Stimulated activated CD4-positive, alpha-beta T cell treated with anti-CD3 and anti-CD28 coated beads, Interleukin-15, amount 100 ng/mL, for 24 hours (primary cell): ENCODE results near the gene SLPI.

Source experiments
- DNase-seq: peaks from one replicate; pipeline ENCODE4 v3.0.0-alpha.2; 2020

The SLPI gene

DNA sequence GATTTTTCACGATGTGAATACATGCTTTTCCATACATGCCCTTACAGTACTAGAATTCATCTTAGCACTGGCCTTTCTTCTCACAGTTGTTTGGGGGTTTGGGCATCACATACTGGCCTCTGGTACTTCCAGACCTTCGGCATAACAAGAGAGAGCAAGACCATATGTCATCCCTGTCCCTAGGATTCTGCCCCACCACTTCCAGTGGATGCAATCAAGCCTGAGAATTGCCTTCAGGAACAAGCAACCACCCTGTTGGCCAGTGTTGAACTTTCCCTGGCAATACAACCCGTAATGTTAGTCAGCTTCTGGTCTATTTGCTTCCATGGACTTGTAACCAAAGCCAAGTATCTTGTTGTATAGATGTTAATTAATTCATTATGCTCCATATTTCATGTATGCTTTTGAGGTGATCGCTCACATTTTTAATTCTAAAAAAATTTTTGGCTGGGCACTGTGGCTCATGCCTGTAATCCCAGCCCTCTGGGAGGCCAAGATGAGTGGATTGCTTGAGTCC, 15.4 kb upstream of the SLPI start:
- no peak for DNase-seq

DNA sequence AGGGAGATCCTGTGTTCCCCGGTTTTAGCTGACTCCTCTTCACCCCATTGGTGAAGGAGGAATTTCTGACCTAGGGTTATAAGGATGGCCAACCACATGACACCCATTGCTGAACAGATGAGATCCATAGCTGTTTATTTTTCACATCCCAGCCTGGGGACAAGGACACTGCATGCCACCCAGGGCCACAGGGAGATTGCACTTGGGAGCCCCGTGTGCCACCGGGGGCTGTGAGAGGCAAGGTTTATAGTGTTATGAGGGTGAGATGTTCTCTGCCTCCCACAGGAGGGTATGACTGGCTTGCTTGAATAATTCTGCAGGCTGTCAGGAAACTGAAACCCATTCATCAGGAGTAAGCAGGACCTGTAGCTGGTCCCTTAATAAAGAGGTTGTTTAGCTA, 14.7 kb upstream of the SLPI start:
- no peak for DNase-seq

DNA sequence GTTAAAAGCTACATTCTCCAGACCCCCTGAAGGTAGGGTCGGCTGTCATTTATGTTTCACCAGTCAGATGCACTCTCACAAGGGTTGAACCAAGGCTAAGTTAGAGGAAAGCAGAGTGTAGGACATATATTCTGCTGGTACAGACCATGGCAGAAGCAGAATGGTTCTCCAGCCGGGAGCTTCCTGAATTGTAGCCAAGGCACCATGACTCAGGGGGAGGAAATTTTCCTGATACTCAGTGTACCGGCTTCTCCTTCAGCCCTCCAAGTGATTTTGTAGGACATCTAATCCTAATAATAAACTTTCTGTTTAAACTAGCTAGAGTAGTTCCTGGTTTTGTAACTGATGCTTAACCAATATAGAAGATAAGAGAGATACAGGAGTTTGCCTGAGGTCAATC, 14.2 kb upstream of the SLPI start:
- DNase-seq: no peak

DNA sequence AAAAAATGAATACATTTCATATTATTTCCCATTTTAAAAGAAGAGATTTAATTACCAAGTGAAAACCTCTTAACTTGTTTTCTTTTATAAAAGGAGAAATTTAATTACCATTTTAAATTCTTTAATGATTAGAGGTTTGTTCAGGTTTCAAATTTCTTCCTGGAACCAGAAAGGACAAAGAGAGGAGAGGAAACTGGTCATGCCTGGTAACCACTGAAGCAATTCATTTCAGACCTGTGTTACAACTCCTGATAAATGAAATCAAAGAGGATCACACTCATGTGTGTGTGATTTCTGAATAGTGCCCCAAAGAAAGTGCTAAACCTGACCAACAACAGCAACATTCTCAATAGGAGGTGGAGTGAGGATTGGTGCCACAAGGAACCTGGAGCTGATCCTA, 12.6 kb upstream of the SLPI start:
- DNase-seq: no peak

DNA sequence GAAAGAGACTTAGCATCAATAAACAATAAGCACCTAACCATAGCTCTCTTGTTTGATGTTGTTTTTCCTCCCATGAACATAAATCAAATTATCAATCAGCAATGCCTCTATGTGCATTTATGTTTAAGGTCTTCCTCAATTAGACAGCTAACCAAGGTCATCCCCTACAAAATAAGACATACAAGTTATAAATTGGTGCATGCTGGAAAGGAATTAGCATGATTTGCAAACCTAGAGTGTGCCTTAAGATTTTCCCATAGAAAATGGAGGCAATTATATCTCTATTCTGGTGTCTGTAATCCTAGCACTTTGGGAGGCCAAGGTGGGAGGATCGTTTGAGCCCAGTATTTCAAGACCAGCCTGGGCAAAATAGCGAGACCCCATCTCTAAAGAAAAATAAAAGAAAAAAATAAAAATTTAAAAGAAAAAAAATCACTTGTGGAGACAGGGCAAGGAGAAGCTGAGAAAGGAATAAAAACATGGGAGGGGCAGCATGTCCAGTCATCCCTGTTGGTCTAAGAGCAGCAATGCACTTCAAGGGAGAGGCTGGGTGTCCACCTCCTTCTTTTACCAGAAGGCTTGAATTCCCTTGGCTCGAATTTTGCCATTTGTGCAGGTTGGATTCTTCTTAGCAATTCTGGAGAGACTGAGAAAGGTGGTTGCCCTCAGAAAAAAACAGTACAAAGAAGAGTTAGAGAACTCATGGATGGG, 9.3 kb upstream of the SLPI start:
- DNase-seq: no peak

DNA sequence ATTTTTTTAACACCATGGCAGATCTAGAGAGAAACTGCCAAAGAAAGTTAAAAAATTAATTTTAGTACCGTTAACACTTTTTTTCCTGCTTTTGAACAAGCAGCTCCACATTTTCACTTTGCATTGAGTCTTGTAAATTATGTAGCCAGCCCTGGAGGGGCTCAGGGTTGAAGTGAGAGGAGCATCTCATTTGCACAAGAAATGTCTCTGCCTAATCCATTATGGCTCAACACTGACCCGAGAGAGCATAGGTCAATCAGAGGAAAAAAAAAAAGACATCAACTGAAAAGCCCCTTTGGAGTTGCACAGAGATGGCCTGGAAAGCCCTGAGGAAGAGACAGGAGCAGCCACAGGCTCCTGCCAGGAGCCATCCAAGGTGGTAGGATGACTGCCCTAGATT, 4.3 kb upstream of the SLPI start:
- no peak for DNase-seq

DNA sequence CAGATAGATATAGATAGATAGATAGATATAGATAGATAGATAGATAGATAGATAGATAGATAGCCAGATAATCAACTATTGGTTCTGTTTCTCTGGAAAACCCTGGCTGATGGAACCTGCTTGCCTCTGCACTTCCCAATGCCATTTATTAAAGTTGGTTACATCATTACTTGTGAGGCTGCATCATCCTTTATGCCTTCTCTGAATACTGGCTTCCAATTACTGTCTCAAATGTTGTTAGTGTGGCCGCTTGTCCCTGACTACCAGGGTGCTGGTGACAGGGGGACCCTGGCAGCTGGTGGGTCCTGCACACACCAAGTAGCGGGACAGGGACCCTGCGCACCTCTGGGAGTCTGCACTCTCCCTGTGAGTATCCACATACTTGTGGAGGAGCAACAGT, 3.9 kb upstream of the SLPI start:
- DNase-seq: no peak

DNA sequence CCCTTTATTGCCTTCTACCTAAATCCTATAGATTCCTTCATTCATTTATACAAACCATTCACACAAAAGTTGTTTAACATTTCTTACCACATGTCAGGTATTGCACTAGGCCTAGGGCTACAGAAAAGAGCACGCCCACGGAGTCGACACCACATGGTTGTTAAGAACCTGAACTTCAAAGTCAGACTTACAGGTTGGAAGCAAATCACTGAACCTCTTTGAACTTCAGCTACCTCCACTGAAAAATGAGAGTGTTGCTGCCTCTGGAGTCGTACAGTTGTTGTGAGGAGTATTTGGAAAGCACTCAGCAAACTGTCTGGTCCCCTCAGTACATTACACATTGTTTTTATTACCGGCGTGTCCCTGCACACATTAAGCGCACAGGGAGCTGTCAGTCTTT, 3.3 kb upstream of the SLPI start:
- DNase-seq: no peak

DNA sequence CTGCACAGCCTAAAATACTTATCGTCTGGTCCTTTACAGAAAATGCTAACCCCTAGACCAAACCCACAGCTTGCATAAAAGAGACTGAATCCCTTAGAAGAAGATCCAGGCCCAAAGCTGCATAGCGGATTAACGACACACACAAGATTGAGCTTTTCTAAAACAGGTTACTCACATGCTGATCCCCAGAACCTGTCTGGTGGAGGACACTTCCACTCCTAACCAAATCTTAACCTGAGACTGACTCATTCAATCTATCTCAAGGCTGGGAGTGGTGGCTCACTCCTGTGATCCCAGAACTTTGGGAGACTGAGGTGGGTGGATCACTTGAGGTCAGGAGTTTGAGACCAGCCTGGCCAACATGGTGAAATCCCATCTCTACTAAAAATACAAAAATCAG, 2.8 kb upstream of the SLPI start:
- DNase-seq: no peak

DNA sequence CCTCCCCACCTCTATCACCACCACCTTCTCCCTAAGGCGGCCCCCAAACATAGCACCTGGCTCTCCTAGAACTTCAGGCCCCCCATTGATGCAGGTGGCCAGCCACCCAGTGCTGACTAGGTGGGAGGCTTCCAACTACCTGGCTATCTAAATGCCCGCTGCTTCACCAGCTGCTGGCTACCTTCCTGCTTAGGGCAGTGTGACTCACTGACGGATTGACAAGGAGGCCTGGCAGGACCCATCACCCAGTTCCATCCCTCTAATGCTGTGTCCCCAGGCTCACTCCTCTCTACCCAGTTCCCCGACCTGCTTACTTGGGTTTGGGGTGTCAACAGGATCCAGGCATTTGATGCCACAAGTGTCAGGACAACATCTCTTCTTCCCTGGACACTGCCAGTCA, 1.1 kb downstream of the SLPI start:
- no peak for DNase-seq

DNA sequence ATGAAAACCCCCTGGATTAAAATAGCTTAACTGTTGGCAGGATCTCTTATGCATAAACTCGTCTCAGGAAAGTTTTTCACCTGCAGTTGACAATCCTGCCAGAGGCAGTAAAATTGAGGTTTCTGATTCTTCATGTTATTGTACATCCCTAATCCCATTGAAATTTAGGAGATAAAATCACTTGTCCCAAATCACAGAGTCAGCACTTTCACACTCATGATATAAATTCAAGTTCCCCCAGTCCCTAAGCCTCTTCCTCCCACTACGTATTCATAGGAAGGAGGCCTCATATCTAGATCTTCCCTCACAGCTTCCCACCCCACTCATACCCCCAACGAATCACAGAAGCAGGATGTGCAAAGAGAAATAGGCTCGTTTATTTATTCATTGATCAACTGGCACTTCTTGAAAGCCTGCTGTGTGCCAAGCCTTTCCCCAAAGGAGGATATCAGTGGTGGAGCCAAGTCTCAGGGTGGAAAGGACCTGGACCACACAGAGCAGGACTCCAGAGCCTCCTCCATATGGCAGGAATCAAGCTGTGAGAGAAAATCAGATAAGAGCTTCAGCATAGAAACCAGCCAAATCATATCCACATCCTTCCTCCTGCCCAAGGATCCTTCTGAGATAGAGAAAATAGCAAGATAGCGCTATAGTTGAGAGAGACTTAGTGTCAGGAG, 2.3 kb downstream of the SLPI start:
- no peak for DNase-seq

DNA sequence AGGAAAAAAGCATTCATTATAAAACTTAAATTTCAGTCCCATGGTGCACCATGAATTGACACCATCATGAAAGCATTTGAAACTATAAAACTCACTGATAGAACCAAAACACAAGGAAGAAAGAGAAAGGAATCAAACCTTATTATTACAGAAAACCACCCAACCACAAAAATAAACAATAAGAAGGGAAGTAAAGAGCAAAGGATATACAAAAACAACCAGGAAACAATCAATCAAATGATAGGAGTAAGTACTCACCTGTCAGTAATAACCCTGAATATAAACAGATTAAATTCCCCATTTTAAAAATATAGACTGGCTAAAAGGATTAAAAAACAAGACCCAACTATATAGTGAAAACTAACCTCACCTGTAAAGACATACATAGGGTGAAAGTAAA, 5.8 kb downstream of the SLPI start:
- DNase-seq: no peak

DNA sequence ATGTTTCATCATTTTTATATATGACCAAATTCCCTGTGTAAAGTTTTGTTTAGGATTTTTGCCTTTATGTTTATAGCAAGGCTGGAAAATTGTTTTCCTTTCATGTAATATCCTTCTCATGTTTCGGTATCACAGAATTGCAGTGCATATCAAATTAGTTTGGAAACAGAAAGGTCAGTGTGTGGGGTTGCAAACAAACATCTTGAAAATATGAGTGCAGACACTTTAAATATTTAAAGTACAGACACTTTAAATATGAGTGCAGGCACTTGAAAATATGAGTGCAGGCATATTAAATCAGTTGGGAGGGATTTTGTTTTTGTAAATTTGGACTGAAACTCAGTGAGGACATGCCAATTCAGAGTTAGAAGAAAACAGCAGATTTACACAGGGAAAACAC, 6.5 kb downstream of the SLPI start:
- no peak for DNase-seq

DNA sequence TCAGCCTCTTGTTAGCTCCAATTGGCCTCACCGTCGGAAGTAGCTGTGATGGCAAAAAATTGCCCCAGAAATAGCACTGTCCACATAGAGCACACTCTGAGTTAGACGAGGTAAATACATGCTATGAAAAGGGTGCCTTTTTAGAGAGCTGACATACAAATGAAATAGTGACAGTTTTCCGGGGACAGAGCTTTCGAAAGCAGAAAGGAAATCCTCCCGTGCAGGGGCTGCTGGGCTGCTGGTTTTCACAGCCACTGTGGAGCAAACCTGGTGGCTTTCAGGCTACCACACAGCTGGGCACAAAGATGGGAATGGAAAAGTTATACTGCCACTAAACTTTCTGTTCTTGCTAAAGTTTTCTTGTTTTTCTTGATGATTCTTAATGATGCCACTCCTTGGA, 8.3 kb downstream of the SLPI start:
- DNase-seq: no peak

DNA sequence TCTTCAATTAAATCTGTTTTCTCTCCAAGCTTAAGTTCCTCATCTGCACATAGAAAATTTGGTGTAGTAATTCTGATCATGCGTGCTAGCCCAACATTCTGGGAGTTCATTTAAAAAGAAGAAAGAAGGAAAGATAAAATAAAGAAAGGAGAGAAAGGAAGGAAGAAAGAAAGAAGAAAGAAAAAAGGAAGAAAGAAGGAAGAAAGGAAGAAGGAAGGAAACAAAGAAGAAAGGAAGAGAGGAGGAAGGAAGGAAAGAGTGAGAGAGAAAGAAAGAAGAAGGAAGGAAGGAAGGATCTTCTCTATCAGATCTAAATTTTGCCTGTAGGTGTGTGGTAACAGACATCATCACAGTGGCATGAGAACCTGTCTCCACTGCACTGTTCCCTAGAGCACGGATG, 16.2 kb downstream of the SLPI start:
- no peak for DNase-seq

DNA sequence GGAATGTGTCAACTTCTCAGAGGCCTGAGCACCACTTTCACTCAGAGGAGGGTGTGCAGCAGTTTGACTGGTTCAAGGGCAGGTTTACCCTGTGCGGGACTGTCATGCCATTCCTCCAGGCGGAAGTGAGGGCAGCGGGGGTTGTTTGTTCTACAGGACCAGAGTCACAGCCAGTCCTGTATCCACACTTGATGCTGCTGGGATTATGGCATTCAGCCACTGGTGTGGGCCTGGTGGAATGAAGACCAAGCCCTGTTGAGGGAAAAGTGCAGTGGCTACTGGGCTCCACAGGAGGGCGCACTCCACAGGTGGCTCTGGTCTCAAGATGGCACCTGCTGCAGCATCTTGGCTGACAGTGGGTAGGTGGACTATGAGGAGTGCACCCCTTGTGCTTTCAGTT, 18.4 kb downstream of the SLPI start:
- DNase-seq: peak; percentile 6

DNA sequence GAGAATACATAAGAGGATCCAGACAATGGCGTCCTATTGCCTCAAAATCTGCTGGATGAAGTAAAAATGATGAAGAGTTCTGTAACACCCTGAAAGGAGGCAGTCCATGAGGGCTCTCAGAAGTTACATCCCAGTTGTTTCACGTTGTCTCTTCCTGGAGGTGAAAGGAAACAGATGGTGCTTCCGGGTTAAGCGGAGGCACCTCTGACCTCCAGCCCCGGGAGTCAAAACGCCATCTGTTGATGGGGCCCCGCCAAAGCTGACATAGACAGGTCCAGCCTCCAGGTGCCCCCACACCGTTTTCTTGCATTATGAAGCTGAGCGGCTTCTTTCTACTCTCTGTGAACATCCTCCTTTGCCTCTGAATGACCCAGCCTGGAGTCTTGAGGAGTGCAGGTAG, 23.7 kb downstream of the SLPI start:
- DNase-seq: no peak

DNA sequence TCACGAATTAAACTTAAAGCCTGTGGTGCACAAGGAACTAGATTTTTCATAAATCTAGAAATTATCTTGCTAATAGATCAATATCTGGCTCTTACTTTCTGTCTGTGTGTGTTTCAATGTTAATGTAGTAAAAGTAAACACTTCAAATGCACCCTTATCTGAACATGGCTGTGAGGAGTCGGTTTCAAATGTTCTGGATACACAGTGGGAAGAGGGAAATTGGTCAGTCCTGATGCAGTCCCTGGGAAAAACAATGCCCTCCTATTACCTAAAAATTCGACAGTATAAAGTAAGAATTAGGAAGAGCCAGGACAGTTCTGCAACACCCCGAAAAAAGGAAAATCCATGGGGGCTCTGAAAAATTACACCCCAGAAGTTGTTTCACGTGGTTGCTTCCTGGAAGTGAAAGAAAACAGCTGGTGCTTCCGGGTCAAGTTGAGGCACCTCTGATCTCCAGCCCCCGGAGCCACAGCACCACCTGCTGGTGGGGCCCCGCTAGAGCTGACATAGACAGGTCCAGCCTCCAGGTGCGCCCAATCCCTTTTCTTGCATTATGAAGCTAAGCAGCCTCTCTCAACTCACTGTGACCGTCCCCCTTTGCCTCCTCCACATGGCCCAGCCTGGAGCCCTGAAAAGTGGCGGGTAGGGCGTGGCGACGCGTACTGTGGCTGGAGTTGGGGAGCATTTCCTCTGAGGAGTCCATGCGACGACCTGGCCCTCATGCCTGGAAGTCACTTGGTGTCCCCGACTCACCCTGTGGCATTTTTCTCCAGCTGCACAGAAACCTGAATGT, 24.9 kb downstream of the SLPI start:
- DNase-seq: peak; percentile 75

DNA sequence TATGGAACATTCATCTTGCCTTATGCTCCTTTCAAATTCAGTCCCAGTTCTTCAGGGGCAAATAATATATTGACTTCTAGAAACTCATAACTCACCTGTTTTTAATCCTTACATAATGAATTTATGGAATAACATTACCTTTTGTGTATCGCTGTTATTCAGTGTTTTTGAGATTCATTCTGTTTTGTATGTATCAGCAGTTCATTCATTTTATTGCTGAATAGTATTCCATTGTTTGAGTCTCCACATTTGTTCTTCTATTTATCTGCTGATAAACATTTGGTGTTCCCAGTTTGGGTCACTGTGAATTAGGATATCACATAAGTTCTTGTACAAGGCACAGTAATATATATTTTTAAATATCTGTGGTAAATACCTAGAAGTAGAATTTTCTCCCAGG, 28.1 kb downstream of the SLPI start:
- DNase-seq: no peak

DNA sequence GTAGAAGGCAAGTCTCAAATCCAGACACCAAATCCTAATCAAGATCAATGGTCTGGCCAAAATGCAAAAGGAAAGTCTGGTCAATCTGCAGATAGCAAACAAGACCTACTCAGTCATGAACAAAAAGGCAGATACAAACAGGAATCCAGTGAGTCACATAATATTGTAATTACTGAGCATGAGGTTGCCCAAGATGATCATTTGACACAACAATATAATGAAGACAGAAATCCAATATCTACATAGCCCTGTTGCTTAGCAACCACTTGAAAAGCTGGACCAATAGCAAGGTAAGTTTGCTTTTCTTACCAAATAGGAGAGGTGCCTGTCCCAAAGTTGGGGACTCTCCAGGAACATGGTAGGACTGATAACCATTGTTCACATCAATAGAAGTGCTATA, 31.2 kb downstream of the SLPI start:
- DNase-seq: no peak

DNA sequence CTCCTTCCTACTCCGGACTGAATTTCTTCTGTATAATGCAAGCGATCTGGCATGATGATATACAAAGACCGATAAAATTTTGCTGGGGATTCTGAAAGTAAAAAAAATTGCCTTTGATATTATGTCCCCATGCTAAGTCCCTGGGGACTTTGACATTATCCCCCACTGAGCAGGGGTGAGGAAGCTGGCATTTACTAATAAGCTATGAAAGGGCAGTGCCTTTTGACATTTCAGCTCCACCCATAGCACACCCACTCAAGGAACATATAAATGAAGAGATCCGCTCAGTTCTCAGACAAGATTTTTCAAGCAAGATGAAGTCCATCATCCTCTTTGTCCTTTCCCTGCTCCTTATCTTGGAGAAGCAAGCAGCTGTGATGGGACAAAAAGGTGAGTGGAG, 33.3 kb downstream of the SLPI start, which contains the start of gene SEMG2:
Gene SEMG2 (plus strand): TSS at position 298 of the 400 bp plus-strand sequence. CDS start 17 bp downstream, at position 315.
- DNase-seq: no peak

DNA sequence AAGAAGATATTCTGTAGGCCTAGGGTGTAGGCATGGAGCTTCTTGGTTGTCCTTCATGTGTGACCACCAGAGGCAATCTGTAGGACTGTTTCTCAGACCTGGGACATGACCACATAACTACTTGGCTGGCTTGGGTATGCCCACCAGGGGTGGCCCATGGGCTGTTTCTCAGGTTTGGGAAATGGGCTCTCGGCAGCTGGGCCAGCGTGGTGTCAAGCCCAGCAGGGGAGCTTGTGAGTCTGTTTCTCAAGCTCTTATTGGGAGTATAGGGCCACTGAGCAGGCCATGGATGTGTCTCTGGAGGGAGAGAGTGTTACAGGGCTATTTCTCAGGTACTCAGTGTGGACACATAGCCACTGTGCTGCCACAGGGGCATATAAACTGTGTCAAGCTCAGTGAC, 35.7 kb downstream of the SLPI start:
- DNase-seq: no peak

DNA sequence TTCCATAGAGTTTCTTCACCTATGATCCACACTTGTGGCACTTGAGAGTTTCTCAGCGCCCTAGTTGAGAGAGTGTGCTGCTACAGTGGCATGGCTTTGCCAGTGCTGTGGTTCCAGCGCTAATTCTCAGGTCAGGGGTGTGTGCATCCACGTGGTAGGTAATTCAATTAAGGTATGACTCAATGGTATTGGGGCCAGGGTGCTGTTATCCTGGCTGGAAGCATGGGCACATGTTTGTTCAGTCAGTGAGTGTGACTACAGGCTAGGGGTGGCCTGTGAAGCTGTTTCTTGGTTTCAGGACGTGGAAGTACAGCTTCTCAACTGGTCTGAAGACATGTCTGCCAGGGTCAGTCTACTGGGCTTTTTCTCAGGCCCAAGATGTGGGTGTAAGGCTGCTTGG, 36.2 kb downstream of the SLPI start:
- DNase-seq: no peak

DNA sequence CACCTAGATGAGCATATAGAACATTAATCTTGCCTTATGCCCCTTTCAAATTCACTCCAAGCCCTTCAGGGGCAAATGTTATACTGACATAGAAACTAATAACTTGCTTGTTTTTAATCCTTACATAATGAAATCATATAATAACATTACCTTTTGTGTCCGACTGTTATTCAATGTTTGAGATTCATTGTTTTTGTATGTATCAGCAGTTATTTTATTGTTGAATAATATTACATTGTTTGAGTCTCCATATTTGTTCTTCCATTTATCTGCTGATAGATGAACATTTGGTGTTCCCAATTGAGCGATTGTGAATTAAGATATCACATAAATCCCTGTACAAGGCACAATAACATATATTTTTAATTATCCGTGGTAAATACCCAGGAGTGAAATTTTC, 41.5 kb downstream of the SLPI start:
- no peak for DNase-seq
